Measurements from ENCODE around the gene CDKN1C.

- TF ChIP-seq POLR2AphosphoS5 (IDR thresholded peaks at IDR 0.05; ENCODE audit: borderline replicate concordance, low read depth, low read length), result no peak
- TF ChIP-seq EZH2 (IDR thresholded peaks at IDR 0.05), result no peak
- no peak for TF ChIP-seq FOXP2 (optimal IDR thresholded peaks at IDR 0.05; ENCODE audit: control extremely low read depth, extremely low read length, insufficient read depth)
Observed at GRCh38 chr11:2917842-2918490, 32.4 kb upstream of the CDKN1C start.

Data from SK-N-MC (cell line).